ENCODE results near the gene SIRPB1. TPM values are rescaled to one million over a fixed set of nuclear protein-coding genes. Genes with fewer than 3 reads are reported as not detected.
"Not testable (repeated sequence)": the region's sequence is repeated elsewhere in the genome, so short reads cannot be mapped to it uniquely, and the experiment has no call there.

SIRPB1 gene
- polyA plus RNA-seq, 4 donors = 2.2 to 3.6 (median 2.4) TPM; not detected in 1

DNA sequence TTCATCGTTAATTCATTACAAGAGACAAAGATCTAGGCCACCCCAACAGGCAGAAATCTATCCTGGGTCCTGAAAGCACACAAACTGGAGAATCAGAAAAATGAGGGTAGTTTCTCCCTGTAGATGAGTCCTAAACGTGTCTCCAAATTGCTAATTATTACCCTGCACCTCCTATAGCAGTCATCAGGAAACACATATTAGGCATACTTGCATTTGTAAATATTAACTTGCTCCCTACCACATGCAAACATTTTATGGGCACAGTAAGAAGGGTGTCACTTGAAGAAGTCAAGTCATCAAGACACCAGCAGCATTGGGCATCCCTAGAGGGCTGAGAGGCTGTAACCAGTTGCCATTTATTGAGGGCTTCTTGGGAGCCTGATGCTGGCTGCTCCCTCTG, 17.9 kb upstream of the SIRPB1 start:
- no peak for DNase-seq (ENCODE audit: low read depth in 4 of 4, low spot score in 3 of 4)

DNA sequence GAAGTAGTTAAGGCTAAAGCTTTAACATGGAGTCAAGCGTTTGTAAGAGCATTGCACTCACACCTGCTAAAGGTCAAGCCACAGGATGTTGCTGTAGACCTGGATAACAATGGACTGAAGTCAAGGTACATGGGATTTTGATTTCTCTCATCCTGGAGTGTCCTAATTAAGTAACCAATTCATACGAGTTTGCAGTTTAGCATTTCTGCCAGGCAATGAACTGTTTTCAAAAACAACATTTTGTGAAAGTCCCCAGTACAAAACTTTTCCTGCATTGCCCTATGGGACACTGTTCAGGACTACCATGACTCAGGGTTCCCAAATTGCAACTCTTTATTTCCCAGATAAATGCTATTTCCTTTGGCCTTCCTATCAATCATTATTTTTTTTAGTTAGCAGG, 17.4 kb upstream of the SIRPB1 start:
- DNase-seq (ENCODE audit: low read depth in 4 of 4, low spot score in 3 of 4) = no peak

DNA sequence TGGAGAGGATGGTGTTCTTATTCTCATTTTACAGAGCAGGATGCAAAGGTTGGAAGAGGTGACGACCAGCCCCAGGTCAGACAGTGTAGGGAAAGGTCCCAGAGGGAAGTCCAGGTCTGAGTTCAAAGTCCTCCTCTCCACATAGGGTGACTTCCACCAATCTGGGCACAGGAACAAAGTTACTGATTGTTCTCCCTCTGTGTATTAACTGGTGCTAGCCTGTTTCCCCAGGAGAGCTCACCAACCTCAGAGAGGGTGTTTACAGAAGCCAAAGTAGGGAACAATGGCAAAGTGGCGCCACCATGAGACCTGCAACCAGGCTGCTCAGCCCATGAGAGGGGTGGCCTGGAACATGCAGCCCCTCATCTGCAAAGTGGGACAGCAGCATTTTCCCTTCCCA, 16.8 kb upstream of the SIRPB1 start:
- no peak for DNase-seq (ENCODE audit: low read depth in 4 of 4, low spot score in 3 of 4)

GRCh38 chr20:1635291-1635979, 15.6 kb upstream of the SIRPB1 start:
- DNase-seq (ENCODE audit: low read depth in 4 of 4, low spot score in 3 of 4) = no peak

GRCh38 chr20:1633535-1633934, 13.7 kb upstream of the SIRPB1 start:
- no peak for DNase-seq (ENCODE audit: low read depth in 4 of 4, low spot score in 3 of 4)

- no peak for DNase-seq (ENCODE audit: low read depth in 4 of 4, low spot score in 3 of 4)
Measured at GRCh38 chr20:1632178-1632577, 12.4 kb upstream of the SIRPB1 start.

- DNase-seq (ENCODE audit: low read depth in 4 of 4, low spot score in 3 of 4) = no peak
Measured at GRCh38 chr20:1631309-1632151, 11.7 kb upstream of the SIRPB1 start.

- DNase-seq (ENCODE audit: low read depth in 4 of 4, low spot score in 3 of 4) = no peak
Measured at GRCh38 chr20:1630186-1630585, 10.4 kb upstream of the SIRPB1 start.

DNA sequence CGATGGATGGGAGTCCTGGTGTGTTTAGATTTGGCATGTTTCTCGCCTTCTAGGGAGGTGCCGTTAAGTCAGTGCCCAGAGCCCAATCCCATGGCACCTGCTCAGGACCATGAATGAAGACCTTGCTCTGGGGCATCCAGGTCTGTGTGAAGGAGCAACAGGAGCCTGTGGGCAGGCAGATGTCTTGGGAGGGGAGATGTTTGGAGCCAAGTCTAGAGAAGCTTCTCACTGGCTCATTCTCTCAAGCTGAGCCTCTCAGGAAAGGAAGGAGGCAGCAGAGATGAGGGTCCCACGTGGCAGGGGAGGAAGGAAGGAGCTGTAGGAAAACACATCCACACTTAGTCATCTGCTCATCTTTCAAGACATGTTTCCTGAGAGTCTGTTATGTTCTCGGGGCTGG, 9.5 kb upstream of the SIRPB1 start:
- DNase-seq (ENCODE audit: low read depth in 4 of 4, low spot score in 3 of 4) = no peak

DNA sequence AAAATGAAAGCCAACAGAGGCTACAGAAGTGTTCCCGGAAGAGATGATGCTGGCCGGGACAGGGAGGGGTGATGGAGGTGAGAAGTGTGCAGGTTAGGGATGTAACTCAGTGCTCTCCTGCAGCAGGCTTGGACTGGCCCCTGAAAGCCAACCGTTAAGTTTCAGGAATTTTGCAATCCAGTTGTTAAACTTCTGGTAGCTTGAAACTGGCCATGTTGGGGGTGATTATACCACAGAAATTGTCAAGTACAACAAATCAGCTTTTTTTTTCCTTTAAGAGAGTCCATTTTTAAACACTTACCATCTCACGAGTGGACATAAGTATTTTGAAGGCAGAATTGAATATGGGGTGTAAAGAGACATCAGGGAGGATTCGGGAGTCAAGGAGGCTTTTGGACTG, 8.8 kb upstream of the SIRPB1 start:
- DNase-seq (ENCODE audit: low read depth in 4 of 4, low spot score in 3 of 4) = no peak

GRCh38 chr20:1627200-1627550, 7.4 kb upstream of the SIRPB1 start:
- no peak for DNase-seq (ENCODE audit: low read depth in 4 of 4, low spot score in 3 of 4)

DNA sequence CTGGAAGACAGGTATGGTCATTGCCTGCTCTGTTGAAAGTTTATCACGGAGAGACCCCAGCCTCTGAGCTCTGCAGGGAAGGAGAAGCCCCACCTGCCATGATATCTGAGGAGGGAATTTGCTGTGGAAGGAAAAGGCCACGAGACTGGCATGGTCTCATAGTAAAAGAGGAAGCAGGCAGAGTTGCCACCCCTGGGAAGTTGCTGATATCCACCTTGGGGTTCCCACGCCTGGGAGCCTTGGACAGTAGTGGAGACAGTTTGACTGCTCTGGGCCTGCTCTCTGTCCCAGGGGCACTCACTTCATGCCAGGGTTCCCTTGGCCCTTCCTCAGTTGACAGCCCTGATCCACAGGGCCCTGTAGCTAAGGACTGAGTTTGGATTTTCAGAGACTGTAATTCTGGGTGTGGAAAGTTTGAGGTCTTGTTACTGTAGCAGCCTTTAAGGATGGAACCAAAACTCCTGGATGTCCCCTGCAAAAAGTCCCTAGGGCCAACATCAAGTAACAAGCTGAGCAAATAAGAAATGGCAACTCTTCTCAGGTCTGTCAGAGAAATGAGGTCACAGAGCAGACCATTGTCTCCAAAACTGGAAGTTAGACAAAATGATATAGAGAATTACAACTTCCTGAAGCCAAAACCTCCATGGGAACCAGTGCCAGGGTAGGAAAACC, 6.9 kb upstream of the SIRPB1 start:
- DNase-seq (ENCODE audit: low read depth in 4 of 4, low spot score in 3 of 4) = no peak

DNA sequence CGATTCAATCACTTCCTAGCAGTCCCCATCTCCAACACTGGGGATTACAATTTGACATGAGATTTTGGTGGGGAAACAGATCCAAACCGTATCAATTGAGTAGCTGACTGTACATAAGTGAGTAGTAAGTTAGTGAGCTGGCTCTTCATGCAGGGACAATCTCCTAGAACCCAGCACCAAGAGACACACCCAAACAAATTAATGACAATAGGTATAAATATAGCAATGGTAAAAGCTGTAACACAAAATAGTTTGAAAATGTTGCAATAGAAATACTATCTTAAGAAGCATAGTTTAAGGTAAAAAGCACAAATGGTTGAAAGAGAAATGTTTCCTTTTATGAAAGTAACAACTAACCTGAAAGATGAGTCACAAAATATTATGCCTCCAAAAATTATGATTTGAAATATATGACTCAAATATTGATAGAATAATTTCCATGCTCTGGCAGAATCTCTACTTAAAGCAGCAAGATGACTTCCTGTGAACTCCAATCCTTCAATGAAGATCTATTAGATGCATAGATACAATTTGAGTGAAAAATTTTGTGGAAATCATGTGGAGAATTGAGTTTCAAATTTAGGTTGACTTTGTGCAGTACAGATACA, 5.4 kb upstream of the SIRPB1 start:
- no peak for DNase-seq (ENCODE audit: low read depth in 4 of 4, low spot score in 3 of 4)

- no peak for DNase-seq (ENCODE audit: low read depth in 4 of 4, low spot score in 3 of 4)
Measured at GRCh38 chr20:1623501-1624205, 3.8 kb upstream of the SIRPB1 start.

DNA sequence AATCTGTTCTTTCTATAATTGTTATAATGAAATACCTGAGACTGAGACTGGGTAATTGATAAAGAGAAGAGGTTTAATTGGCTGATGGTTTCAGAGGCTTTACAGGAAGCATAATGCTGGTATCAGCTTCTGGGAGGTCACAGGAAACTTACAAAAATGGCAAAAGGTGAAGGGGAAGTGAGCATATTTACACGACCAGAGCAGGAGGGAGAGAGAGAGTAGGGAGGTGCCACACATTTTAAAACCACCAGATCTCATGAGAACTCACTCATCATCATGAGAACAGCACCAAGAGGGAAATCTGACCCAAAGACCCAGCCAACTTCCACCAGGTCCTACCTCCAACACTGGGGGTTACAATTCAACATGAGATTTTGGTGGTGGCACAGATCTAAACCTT, 2.6 kb upstream of the SIRPB1 start:
- no peak for DNase-seq (ENCODE audit: low read depth in 4 of 4, low spot score in 3 of 4)

DNA sequence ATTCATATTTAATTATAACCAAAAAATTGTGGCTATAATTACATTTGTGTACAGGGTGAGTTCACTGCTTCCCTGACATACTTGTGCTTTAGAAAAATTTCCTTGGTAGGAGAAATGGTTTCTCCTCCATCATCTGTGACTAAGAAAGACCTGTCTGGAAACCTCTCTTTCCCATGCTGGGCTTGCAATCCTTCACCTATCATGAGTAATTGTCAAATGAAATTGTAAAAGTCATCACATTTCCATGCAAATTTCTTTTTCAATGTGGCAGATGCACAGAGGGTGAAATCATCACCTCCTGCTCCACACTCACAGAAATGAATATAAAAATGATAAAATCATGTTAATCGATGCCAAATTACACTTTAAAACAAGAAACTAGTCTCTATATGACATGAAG, 1.5 kb upstream of the SIRPB1 start:
- DNase-seq (ENCODE audit: low read depth in 4 of 4, low spot score in 3 of 4) = no peak

GRCh38 chr20:1618954-1619540, 762 bp downstream of the SIRPB1 start:
- DNase-seq (ENCODE audit: low read depth in 4 of 4, low spot score in 3 of 4) = no peak

DNA sequence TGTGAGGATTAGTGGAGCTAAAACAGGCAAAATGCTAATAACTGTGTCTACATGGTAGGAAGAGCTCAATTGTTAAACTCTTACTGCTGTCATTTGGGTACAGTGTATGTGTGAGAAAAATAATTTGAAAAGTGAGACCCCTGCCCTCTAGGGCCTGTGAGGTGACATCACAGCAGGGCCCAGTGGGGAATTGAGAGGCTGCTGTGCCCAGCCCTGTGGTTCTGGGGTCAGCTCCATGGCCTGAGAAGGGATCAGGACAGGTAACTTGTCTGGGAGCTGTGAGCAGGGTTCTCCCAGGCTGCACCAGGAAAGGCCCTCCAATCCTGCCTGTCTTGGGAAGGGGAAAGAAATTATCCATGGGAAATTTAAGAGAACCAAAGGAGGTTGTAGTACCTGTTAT, 1.3 kb downstream of the SIRPB1 start:
- DNase-seq (ENCODE audit: low read depth in 4 of 4, low spot score in 3 of 4) = no peak

DNA sequence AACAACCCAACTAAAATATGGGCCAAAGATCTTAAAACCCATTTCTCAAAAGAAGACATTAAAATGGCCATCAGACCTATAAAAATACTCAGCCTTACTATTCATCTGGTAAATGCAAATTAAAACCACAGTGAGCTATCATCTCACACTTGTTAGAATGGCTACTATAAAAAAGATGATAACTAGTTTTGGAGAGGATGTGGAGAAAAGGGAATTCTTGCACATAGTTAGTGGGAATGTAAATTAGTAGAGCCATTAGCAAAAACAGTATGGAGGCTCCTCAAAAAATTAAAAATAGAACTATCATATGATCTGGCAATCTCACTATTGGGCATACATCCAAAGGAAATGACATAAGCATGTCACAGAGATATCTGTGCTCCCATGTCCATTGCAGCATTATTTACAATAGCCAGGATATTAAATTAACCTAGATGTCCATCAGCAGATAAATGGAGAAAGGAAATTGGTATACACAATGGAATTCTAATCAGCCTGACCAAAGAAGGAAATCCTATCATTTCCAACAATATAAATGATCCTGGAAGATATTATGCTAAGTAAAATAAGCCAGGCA, 2.9 kb downstream of the SIRPB1 start:
- no peak for DNase-seq (ENCODE audit: low read depth in 4 of 4, low spot score in 3 of 4)

- not testable (repeated sequence) for DNase-seq (ENCODE audit: low read depth in 4 of 4, low spot score in 3 of 4)
Measured at GRCh38 chr20:1610404-1610803, 9.4 kb downstream of the SIRPB1 start.

Measured in left renal pelvis (tissue), 4 donors.